Measurements from ENCODE around the gene TESK2. TPM values are rescaled to one million over a fixed set of nuclear protein-coding genes. Genes with fewer than 3 reads are reported as not detected.

TESK2 gene
- total and polyA plus RNA-seq, 12 donors, result 0.77 to 2.6 (median 1.3) TPM

GRCh38 chr1:45510972-45511527, 20.1 kb upstream of the TESK2 start:
- WGBS, 2 donors, result 89 to 92% methylated on average over 4 of the region's 4 CpGs
- H3K4me1 ChIP-seq, result peaks cover 0 to 32% (median 18%) of the 10 kb centered on the region in 9 donors
- intact Hi-C loops (cut with DNase I), result loop anchor here in 4 of 10 donors (5.0 kb wide), 3 partner anchors 56 to 116 kb away; no protein-coding TSS in a partner anchor
- no peaks in the 10 kb centered on the region for H3K27me3 ChIP-seq
- DNase-seq, result no peak
- peaks cover 3 to 83% (median 54%) of the 10 kb centered on the region in 9 donors for H3K36me3 ChIP-seq
- ATAC-seq, result no peak
- no peaks in the 10 kb centered on the region for H3K9me3 ChIP-seq
- no peak overlapping the region for H3K27ac ChIP-seq
- TF ChIP-seq CTCF (IDR thresholded peaks at IDR 0.05), result no peak
- H3K4me3 ChIP-seq, result no peak overlapping the region

GRCh38 chr1:45510036-45510971, 19.3 kb upstream of the TESK2 start:
- Histone ChIP-seq H3K36me3 (peaks cover 3 to 75% (median 52%) of the 10 kb centered on the region in 9 donors), H3K4me1 (peaks cover 0 to 29% (median 16%) of the 10 kb centered on the region in 9 donors), H3K27ac (no peak overlapping the region), H3K4me3 (no peak overlapping the region), H3K9me3 (no peaks in the 10 kb centered on the region), H3K27me3 (no peaks in the 10 kb centered on the region)
- ATAC-seq (no peak), DNase-seq (no peak)
- 67 to 81% methylated on average over 9 of the region's 9 CpGs for WGBS, 2 donors
- intact Hi-C loops (cut with DNase I), result loop anchor here in 4 of 10 donors (5.0 kb wide), 3 partner anchors 57 to 117 kb away; no protein-coding TSS in a partner anchor
- no peak for TF ChIP-seq CTCF (IDR thresholded peaks at IDR 0.05)

- peak; percentile 43 to 71 (median 66) for ATAC-seq
- WGBS, 2 donors, result 57 to 61% methylated on average over 15 of the region's 15 CpGs
- H3K36me3 ChIP-seq, result peaks cover 0 to 64% (median 36%) of the 10 kb centered on the region in 9 donors
- intact Hi-C loops (cut with DNase I), result no loop called here
- H3K9me3 ChIP-seq, result no peaks in the 10 kb centered on the region
- H3K4me3 ChIP-seq, result no peak overlapping the region
- TF ChIP-seq CTCF (IDR thresholded peaks at IDR 0.05), result peak in 4 of 9 donors; percentile 14 to 25 (median 22)
- H3K27me3 ChIP-seq, result no peaks in the 10 kb centered on the region
- peak overlapping the region in 7 of 10 donors; percentile 2 to 59 (median 28) for H3K27ac ChIP-seq
- no peak for DNase-seq
- H3K4me1 ChIP-seq, result peaks cover 0 to 29% (median 16%) of the 10 kb centered on the region in 9 donors
Measured at GRCh38 chr1:45508295-45509151, 17.6 kb upstream of the TESK2 start.

- Histone ChIP-seq H3K27me3 (no peaks in the 10 kb centered on the region), H3K4me3 (no peak overlapping the region), H3K36me3 (peaks cover 0 to 61% (median 30%) of the 10 kb centered on the region in 9 donors), H3K9me3 (no peaks in the 10 kb centered on the region), H3K4me1 (peaks cover 0 to 23% (median 16%) of the 10 kb centered on the region in 9 donors), H3K27ac (peak overlapping the region in 3 of 10 donors; percentile 26 to 56 (median 28))
- TF ChIP-seq CTCF (IDR thresholded peaks at IDR 0.05), result no peak
- intact Hi-C loops (cut with DNase I), result no loop called here
- 89 to 91% methylated on average over 4 of the region's 4 CpGs for WGBS, 2 donors
- DNase-seq (no peak), ATAC-seq (no peak)
Measured at GRCh38 chr1:45507893-45508292, 16.9 kb upstream of the TESK2 start.

Measured in heart right ventricle (tissue), 16 donors.